Endothelial cell of umbilical vein (primary cell): ENCODE measurements around the gene ANAPC5.
"Not testable (repeated sequence)": the region's sequence is repeated elsewhere in the genome, so short reads cannot be mapped to it uniquely, and the experiment has no call there.

Source experiments
- EZH2 ChIP-seq: IDR thresholded peaks from 2 replicates; pipeline ENCODE4 v1.6.1; 2012; ENCODE audit warnings: borderline replicate concordance, low read depth, mild to moderate bottlenecking, moderate library complexity, low read length, inconsistent platforms; ENCODE audit not compliant: severe bottlenecking
- GATA2 ChIP-seq: IDR thresholded peaks from 2 replicates; pipeline ENCODE4 v1.7.0; 2011; ENCODE audit warnings: low read depth, mild to moderate bottlenecking, moderate library complexity, mixed read lengths, low read length; ENCODE audit not compliant: insufficient read length, insufficient read depth
- JUN ChIP-seq: IDR thresholded peaks from 2 replicates; pipeline ENCODE4 v1.6.1; 2011; ENCODE audit warnings: borderline replicate concordance, low read depth; ENCODE audit not compliant: insufficient read length, insufficient read depth
- POLR2A ChIP-seq: IDR thresholded peaks from 2 replicates; pipeline ENCODE4 v1.6.1; 2012; ENCODE audit warnings: low read depth, mild to moderate bottlenecking, control low read depth, low read length
- POLR2AphosphoS5 ChIP-seq: IDR thresholded peaks from 2 replicates; pipeline ENCODE4 v1.6.1; 2012; ENCODE audit warnings: low read depth, mild to moderate bottlenecking, control low read depth, low read length, moderate library complexity; ENCODE audit not compliant: insufficient read depth
- TF ChIP-seq, protein P1 (sequence below), 2 donors: IDR thresholded peaks; 1 replicate in 1 of 2; 2 replicates in 1 of 2; pipeline ENCODE4 v1.5.1; 2011; ENCODE audit warnings: low read length in 2 of 2, mild to moderate bottlenecking in 2 of 2, moderate library complexity in 2 of 2, control low read depth in 1 of 2, inconsistent platforms in 1 of 2, low read depth in 1 of 2; ENCODE audit not compliant: insufficient read depth in 1 of 2; ENCODE audit errors: extremely low read depth in 1 of 2
- TF ChIP-seq, protein P2 (sequence below): IDR thresholded peaks from 2 replicates; pipeline ENCODE4 v1.6.1; 2011; ENCODE audit not compliant: insufficient read depth, insufficient read length

DNA sequence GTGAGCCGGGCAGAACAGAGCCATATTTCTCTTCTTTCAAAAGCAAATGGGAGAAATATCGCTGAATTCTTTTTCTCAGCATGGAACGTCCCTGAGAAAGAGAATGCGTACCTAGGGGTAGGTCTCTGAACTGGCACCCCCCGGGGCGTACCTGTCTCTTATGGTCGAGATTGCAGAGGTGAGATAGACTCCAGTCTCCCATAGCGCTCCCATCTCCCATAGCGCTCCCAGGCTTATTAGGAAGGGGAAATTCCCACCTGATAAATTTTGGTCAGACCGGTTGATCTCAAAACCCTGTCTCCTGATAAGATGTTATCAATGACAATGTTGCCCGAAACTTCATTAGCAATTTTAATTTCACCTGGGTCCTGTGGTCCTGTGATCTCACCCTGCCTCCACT lies 71.7 kb downstream of the ANAPC5 start:
- TF ChIP-seq JUN, POLR2A, POLR2AphosphoS5, EZH2, GATA2: not testable (repeated sequence)
- TF ChIP-seq, protein P1, sequence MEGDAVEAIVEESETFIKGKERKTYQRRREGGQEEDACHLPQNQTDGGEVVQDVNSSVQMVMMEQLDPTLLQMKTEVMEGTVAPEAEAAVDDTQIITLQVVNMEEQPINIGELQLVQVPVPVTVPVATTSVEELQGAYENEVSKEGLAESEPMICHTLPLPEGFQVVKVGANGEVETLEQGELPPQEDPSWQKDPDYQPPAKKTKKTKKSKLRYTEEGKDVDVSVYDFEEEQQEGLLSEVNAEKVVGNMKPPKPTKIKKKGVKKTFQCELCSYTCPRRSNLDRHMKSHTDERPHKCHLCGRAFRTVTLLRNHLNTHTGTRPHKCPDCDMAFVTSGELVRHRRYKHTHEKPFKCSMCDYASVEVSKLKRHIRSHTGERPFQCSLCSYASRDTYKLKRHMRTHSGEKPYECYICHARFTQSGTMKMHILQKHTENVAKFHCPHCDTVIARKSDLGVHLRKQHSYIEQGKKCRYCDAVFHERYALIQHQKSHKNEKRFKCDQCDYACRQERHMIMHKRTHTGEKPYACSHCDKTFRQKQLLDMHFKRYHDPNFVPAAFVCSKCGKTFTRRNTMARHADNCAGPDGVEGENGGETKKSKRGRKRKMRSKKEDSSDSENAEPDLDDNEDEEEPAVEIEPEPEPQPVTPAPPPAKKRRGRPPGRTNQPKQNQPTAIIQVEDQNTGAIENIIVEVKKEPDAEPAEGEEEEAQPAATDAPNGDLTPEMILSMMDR (IDR thresholded peaks at IDR 0.05; ENCODE audit: extremely low read depth in 1 of 2, insufficient read depth in 1 of 2, low read depth in 1 of 2, low read length in 2 of 2), result not testable (repeated sequence)
- TF ChIP-seq, protein P2, sequence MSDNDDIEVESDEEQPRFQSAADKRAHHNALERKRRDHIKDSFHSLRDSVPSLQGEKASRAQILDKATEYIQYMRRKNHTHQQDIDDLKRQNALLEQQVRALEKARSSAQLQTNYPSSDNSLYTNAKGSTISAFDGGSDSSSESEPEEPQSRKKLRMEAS, result not testable (repeated sequence)
